Breast epithelium (tissue), 4 donors: ENCODE measurements around the gene PPM1H. TPM values are rescaled to one million over a fixed set of nuclear protein-coding genes. Genes with fewer than 3 reads are reported as not detected.
"Not testable (repeated sequence)": the region's sequence is repeated elsewhere in the genome, so short reads cannot be mapped to it uniquely, and the experiment has no call there.

Experiments used
- DNase-seq, 2 donors: peaks; one replicate each; pipeline ENCODE4 v3.0.0-alpha.2; 2019; ENCODE audit warnings: low spot score in 2 of 2
- H3K27ac ChIP-seq, 2 donors: fragments of 200-600 bp; sonication (generic) in 1 of 2; one replicate each; pipeline ENCODE4 v1.5.1; 2016 to 2019; ENCODE audit warnings: mild to moderate bottlenecking in 1 of 2
- H3K27me3 ChIP-seq, 2 donors: fragments of 200-600 bp; sonication (generic) in 1 of 2; one replicate each; pipeline versions ENCODE4 v1.5.1 to v1.6.0; 2017 to 2019; ENCODE audit warnings: control low read depth in 1 of 2, mild to moderate bottlenecking in 1 of 2
- H3K36me3 ChIP-seq: fragments of 200-600 bp; one replicate; pipeline ENCODE4 v1.5.1; 2019
- H3K4me1 ChIP-seq, 2 donors: fragments of 200-600 bp; sonication (generic); one replicate each; pipeline ENCODE4 v1.5.1; 2016 to 2019; ENCODE audit warnings: control low read depth in 1 of 2
- H3K4me3 ChIP-seq, 3 donors: fragments of 200-600 bp; sonication (generic); 1 replicate in 2 of 3; 2 replicates in 1 of 3; pipeline ENCODE4 v1.5.1; 2016 to 2019; ENCODE audit warnings: mild to moderate bottlenecking in 3 of 3, moderate library complexity in 2 of 3
- H3K9me3 ChIP-seq, 2 donors: fragments of 200-600 bp; sonication (generic) in 1 of 2; one replicate each; pipeline ENCODE4 v1.5.1; 2016 to 2019; ENCODE audit warnings: control low read depth in 1 of 2
- POLR2A ChIP-seq: fragments of 450-650 bp; IDR thresholded peaks from one replicate; pipeline ENCODE4 v1.6.1; 2016; ENCODE audit warnings: antibody characterized with exemption, mild to moderate bottlenecking, moderate library complexity
- POLR2AphosphoS5 ChIP-seq, 3 donors: sonication (generic); formaldehyde crosslinking; IDR thresholded peaks; one replicate each; pipeline ENCODE4 v1.6.1; 2017; ENCODE audit warnings: antibody characterized with exemption in 3 of 3
- intact Hi-C: fragments of 100-400 bp; cut with DNase I; formaldehyde crosslinking; loops from one replicate; pipeline ENCODE4 v1.15.1; 2023; ENCODE audit warnings: low total_unique reads
- total RNA-seq, 3 donors: library from RNA; depleted of rRNA; stranded (reverse); fragments of >200 nt; gene quantifications; one replicate each; pipeline ENCODE4 v1.1.0, GENCODE V29; 2016
- TF ChIP-seq, protein P1 (sequence below), 3 donors: fragments of 450-650 bp; IDR thresholded peaks; one replicate each; pipeline ENCODE4 v1.5.1; 2016 to 2017; ENCODE audit warnings: antibody characterized with exemption in 3 of 3, mild to moderate bottlenecking in 3 of 3, moderate library complexity in 3 of 3

PPM1H gene
- total RNA-seq, 3 donors from 2014 or later: 2.2 to 15.4 (median 13.5) TPM

DNA sequence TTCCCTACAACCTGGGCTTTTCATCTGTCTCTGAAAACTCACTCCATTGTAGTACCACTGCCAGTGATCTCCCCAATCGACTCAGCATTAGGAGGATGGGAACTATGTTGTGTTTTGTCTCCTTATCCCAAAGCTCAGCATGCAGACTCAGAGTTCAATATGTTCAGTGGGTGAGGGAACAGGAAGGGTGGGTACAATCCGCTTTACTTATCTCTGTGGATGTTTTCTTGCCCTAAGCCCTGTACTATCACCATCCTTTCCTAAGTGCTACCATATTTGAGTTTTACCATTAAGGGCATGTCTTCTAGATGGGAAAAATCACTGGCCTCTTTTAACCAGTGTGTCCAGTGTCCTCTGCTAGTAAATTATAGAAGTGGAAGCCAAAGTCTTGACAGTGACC, 107.1 kb downstream of the PPM1H start:
- Histone ChIP-seq H3K9me3 (no peaks in the 10 kb centered on the region), H3K27me3 (no peaks in the 10 kb centered on the region), H3K4me3 (no peak overlapping the region), H3K4me1 (no peaks in the 10 kb centered on the region), H3K36me3 (no peaks in the 10 kb centered on the region), H3K27ac (no peak overlapping the region)
- TF ChIP-seq, protein P1, sequence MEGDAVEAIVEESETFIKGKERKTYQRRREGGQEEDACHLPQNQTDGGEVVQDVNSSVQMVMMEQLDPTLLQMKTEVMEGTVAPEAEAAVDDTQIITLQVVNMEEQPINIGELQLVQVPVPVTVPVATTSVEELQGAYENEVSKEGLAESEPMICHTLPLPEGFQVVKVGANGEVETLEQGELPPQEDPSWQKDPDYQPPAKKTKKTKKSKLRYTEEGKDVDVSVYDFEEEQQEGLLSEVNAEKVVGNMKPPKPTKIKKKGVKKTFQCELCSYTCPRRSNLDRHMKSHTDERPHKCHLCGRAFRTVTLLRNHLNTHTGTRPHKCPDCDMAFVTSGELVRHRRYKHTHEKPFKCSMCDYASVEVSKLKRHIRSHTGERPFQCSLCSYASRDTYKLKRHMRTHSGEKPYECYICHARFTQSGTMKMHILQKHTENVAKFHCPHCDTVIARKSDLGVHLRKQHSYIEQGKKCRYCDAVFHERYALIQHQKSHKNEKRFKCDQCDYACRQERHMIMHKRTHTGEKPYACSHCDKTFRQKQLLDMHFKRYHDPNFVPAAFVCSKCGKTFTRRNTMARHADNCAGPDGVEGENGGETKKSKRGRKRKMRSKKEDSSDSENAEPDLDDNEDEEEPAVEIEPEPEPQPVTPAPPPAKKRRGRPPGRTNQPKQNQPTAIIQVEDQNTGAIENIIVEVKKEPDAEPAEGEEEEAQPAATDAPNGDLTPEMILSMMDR (IDR thresholded peaks at IDR 0.05): no peak
- TF ChIP-seq POLR2A: no peak
- TF ChIP-seq POLR2AphosphoS5 (IDR thresholded peaks at IDR 0.05): no peak
- intact Hi-C loops: no loop called here
- no peak for DNase-seq

DNA sequence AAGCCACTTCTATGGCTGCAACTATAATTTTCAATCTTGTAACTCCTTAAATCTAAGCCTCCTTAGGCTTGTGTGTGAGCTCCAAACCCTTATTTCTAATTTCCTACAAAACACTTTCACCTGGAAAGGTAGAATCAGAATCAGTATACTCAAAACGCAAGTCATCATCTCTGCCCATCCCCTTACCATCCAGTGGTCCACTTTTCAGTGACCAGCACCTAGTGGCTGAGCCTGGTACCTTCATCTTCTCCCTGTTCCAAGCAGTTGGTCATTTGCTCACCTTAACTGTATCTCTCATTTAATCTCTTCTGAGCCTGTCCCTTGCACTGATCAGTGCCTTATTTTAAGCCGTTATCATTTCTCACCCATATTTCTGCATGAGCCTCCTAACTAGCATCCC, 107.9 kb downstream of the PPM1H start:
- no peaks in the 10 kb centered on the region for H3K9me3 ChIP-seq
- no peaks in the 10 kb centered on the region for H3K4me1 ChIP-seq
- DNase-seq: no peak
- intact Hi-C loops: no loop called here
- no peak overlapping the region for H3K4me3 ChIP-seq
- no peaks in the 10 kb centered on the region for H3K27me3 ChIP-seq
- TF ChIP-seq, protein P1 (IDR thresholded peaks at IDR 0.05): no peak
- TF ChIP-seq POLR2A (no peak), POLR2AphosphoS5 (IDR thresholded peaks at IDR 0.05) (no peak)
- no peak overlapping the region for H3K27ac ChIP-seq
- no peaks in the 10 kb centered on the region for H3K36me3 ChIP-seq

DNA sequence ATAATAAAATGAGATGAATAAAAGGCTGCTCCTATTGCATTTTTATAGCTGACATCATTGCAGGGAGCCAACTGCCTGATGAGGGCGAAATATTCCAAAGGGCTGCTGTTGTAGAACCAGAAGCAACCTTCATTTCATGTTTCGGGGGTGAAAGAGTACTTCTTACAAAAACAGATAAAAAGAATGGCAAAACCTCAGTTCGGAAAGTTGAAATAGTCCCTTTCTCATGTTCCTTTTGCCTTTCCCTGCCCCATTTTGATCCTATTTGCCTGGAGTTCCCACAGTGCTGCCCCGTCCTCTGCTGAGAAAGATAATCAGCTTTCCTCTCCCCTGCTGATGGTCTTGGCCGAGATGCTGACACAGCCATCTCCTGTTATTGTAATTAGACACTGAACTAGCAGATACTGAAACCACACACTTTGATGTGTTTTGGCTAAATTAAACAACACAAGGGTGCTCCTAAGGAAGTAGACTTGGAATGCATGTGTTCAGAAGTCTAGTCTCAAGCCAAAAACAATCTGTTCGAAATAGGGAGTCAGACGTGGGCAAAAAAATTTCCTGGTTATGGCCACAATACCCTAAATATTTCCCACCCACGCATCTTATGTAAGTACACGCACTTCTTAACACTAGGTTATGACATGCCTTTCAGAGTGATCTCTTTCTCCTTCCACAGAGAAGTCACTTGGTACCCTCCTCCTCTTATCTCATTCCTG, 117.2 kb downstream of the PPM1H start:
- intact Hi-C loops: no loop called here
- no peak for DNase-seq
- H3K4me1 ChIP-seq: no peaks in the 10 kb centered on the region
- H3K4me3 ChIP-seq: peak overlapping the region in 2 of 3 donors; percentile 25 to 42
- TF ChIP-seq, protein P1 (IDR thresholded peaks at IDR 0.05): no peak
- TF ChIP-seq POLR2A (no peak), POLR2AphosphoS5 (IDR thresholded peaks at IDR 0.05) (no peak)
- no peaks in the 10 kb centered on the region for H3K9me3 ChIP-seq
- H3K36me3 ChIP-seq: no peaks in the 10 kb centered on the region
- no peaks in the 10 kb centered on the region for H3K27me3 ChIP-seq
- no peak overlapping the region for H3K27ac ChIP-seq

DNA sequence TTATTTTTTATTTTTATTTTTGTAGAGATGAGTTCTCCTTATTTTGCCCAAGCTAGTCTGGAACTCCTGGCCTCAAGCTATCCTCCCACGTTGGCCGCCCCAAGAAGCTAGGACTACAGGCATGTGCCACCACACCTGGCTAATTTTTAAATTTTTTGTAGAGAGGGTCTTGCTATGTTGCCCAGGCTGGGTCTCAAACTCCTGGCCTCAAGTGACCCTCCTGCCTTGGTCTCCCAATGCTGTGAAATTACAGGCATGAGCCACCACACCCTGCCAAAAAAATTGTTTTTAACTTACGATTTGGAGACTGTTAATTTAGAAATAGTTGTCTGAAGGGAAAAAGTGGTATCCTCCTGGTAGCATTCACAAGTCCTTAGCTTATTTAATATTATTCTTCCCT, 120.7 kb downstream of the PPM1H start:
- intact Hi-C loops: no loop called here
- Histone ChIP-seq H3K9me3 (no peaks in the 10 kb centered on the region), H3K4me3 (no peak overlapping the region), H3K36me3 (no peaks in the 10 kb centered on the region), H3K27me3 (no peaks in the 10 kb centered on the region), H3K4me1 (no peaks in the 10 kb centered on the region), H3K27ac (no peak overlapping the region)
- no peak for DNase-seq
- TF ChIP-seq, protein P1 (IDR thresholded peaks at IDR 0.05): no peak
- TF ChIP-seq POLR2A (no peak), POLR2AphosphoS5 (IDR thresholded peaks at IDR 0.05) (no peak)

DNA sequence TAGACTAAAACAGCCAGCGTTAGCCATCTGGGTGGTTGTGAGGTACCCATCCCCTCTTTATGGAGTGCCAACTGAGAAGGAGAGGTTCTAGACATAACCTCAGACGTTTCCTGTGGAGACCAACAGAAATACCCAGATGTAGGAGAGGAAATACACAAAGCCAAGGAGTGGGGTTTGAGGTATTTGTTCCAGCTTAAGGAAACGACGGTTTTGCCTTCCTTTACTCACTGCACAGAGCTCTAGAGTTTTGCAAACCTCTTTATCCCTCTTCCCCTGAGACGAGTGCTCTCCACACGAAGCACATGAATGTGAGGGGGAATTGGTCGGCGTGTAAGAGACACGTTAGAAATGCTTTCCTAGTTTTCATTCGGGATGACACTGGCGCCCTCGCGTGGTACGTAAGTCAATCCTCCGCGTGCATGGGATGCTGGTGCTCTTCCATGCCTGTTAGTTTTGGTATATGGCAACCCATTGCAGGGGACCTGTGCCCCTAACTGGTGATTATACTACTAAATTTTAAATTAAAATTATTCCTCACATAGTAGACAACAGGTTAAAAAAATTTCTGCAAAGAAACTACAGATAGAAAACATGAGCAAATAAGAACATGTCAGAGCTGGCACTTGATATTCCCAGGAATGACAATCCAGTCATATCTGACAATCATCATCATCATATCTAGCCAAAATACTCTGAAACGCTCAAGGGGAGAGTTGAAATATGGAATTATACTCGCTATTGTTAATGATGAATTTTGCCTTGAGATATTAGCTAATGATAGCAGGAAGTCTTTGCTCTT, 121.7 kb downstream of the PPM1H start:
- H3K9me3 ChIP-seq: no peaks in the 10 kb centered on the region
- H3K36me3 ChIP-seq: no peaks in the 10 kb centered on the region
- H3K4me3 ChIP-seq: peak overlapping the region in 1 of 3 donors; percentile 45
- H3K27ac ChIP-seq: no peak overlapping the region
- H3K4me1 ChIP-seq: no peaks in the 10 kb centered on the region
- intact Hi-C loops: no loop called here
- DNase-seq: no peak
- H3K27me3 ChIP-seq: no peaks in the 10 kb centered on the region
- TF ChIP-seq POLR2AphosphoS5 (IDR thresholded peaks at IDR 0.05): no peak
- TF ChIP-seq, protein P1 (IDR thresholded peaks at IDR 0.05): peak in 2 of 3 donors; percentile 36 to 47

DNA sequence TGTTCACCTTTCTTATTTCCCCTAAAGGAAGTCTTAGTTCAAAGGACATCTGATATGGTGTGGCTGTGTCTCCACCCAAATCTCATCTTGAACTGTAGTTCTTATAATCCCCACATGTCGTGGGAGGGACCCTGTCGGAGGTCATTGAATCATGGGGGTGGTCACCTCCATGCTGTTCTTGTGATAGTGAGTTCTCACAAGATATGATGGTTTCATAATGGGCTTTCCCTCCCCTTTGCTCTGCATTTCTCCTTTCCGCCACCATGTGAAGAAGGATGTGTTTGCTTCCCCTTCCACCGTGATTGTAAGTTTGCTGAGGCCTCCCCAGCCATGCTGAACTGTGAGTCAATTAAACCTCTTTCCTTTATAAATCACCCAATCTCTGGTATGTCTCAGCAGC, 123.5 kb downstream of the PPM1H start:
- not testable (repeated sequence) for H3K9me3 ChIP-seq

More for the DNA sequence above, 123.5 kb downstream of the PPM1H start:
- intact Hi-C loops, H3K4me1 ChIP-seq, H3K27me3 ChIP-seq, H3K4me3 ChIP-seq, H3K27ac ChIP-seq, H3K36me3 ChIP-seq, DNase-seq: not testable (repeated sequence)
